HG03103 (cell line): ENCODE measurements around the gene AURKAIP1.

Source experiments
- ATAC-seq: cut with Tn5 transposase; IDR thresholded peaks from one replicate; pipeline ENCODE4 v1.9.1; 2021; ENCODE audit warnings: low read depth; ENCODE audit not compliant: unreplicated experiment

The AURKAIP1 gene

GRCh38 chr1:1361982-1362423, 13.0 kb downstream of the AURKAIP1 start:
- ATAC-seq: no peak

- no peak for ATAC-seq
Measured at GRCh38 chr1:1361233-1361981, 13.6 kb downstream of the AURKAIP1 start.

GRCh38 chr1:1360506-1361169, 14.4 kb downstream of the AURKAIP1 start:
- no peak for ATAC-seq

- ATAC-seq: no peak
Measured at GRCh38 chr1:1359664-1360468, 15.1 kb downstream of the AURKAIP1 start.

GRCh38 chr1:1359308-1359663, 15.7 kb downstream of the AURKAIP1 start:
- ATAC-seq: no peak

- ATAC-seq: no peak
Measured at GRCh38 chr1:1358433-1359271, 16.4 kb downstream of the AURKAIP1 start, which contains the start of gene MXRA8. MXRA8 (minus strand) TSS chr1:1358555; CDS start chr1:1358504, 51 bp downstream.

GRCh38 chr1:1357871-1358432, 17.1 kb downstream of the AURKAIP1 start:
- no peak for ATAC-seq

- ATAC-seq: no peak
Measured at GRCh38 chr1:1356796-1357401, 18.1 kb downstream of the AURKAIP1 start.

- no peak for ATAC-seq
Measured at GRCh38 chr1:1356166-1356795, 18.7 kb downstream of the AURKAIP1 start.

- ATAC-seq: no peak
Measured at GRCh38 chr1:1355416-1355815, 19.6 kb downstream of the AURKAIP1 start.

- no peak for ATAC-seq
Measured at GRCh38 chr1:1354271-1355247, 20.4 kb downstream of the AURKAIP1 start.

GRCh38 chr1:1353389-1354151, 21.4 kb downstream of the AURKAIP1 start:
- ATAC-seq: no peak

- ATAC-seq: no peak
Measured at GRCh38 chr1:1352786-1353388, 22.1 kb downstream of the AURKAIP1 start.

- no peak for ATAC-seq
Measured at GRCh38 chr1:1351511-1352427, 23.2 kb downstream of the AURKAIP1 start.

- peak; percentile 47 for ATAC-seq
Measured at GRCh38 chr1:1349256-1350012, 25.6 kb downstream of the AURKAIP1 start, which contains the start of gene DVL1. DVL1 (minus strand) TSS chr1:1349418; CDS start chr1:1349065, 353 bp downstream.
